GM12892 (cell line): Measurements from ENCODE around the gene NRXN2.

Experiments used
- POLR2A ChIP-seq: IDR thresholded peaks from 2 replicates; pipeline ENCODE4 v1.6.1; 2011; ENCODE audit warnings: low read depth, low read length, control low read depth
- POLR2AphosphoS5 ChIP-seq: IDR thresholded peaks from 2 replicates; pipeline ENCODE4 v1.6.1; 2011; ENCODE audit warnings: low read depth, low read length, control low read depth
- TAF1 ChIP-seq: IDR thresholded peaks from 2 replicates; pipeline ENCODE4 v1.6.1; 2011; ENCODE audit warnings: low read depth, mild to moderate bottlenecking, control low read depth, low read length, borderline replicate concordance

- no peak for TF ChIP-seq POLR2A
- TF ChIP-seq POLR2AphosphoS5: no peak
- no peak for TF ChIP-seq TAF1
Observed at GRCh38 chr11:64571050-64571409, 152.0 kb downstream of the NRXN2 start.
